Astrocyte (in vitro differentiated cells and primary cell): ENCODE results near the gene EN2.

ENCODE experiments used
- EZH2 ChIP-seq: IDR thresholded peaks from 2 replicates; pipeline ENCODE4 v1.6.1; 2012; ENCODE audit warnings: mild to moderate bottlenecking, low read length, inconsistent platforms; ENCODE audit not compliant: insufficient read depth
- TF ChIP-seq, protein P1 (sequence below): IDR thresholded peaks from 2 replicates; pipeline ENCODE4 v1.5.1; 2011; ENCODE audit warnings: low read depth, mild to moderate bottlenecking, inconsistent platforms, low read length, moderate library complexity; ENCODE audit not compliant: insufficient read depth

DNA sequence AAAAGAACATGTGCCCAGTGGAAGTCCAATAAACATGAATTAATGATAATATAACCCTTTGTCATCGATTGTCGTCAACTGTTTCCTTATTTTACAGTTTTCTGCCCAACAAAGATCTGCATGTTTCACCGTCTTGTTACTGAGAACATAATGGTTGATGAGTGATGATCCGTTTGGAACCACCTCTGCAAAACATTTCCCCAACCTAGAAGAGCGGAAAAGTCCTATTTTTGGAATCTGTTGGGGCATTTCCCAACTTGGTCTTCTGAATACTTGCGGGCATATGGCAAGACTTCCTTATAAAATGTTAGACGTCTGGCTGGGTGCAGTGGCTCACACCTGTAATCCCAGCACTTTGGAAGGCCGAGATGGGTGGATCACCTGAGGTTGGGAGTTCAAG is 56.4 kb downstream of the EN2 start:
- TF ChIP-seq, protein P1, sequence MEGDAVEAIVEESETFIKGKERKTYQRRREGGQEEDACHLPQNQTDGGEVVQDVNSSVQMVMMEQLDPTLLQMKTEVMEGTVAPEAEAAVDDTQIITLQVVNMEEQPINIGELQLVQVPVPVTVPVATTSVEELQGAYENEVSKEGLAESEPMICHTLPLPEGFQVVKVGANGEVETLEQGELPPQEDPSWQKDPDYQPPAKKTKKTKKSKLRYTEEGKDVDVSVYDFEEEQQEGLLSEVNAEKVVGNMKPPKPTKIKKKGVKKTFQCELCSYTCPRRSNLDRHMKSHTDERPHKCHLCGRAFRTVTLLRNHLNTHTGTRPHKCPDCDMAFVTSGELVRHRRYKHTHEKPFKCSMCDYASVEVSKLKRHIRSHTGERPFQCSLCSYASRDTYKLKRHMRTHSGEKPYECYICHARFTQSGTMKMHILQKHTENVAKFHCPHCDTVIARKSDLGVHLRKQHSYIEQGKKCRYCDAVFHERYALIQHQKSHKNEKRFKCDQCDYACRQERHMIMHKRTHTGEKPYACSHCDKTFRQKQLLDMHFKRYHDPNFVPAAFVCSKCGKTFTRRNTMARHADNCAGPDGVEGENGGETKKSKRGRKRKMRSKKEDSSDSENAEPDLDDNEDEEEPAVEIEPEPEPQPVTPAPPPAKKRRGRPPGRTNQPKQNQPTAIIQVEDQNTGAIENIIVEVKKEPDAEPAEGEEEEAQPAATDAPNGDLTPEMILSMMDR = no peak
- TF ChIP-seq EZH2 = no peak
